Gastroesophageal sphincter (tissue), 3 donors: ENCODE measurements around the gene APP.

Experiments
- POLR2A ChIP-seq, 2 donors: fragments of 450-650 bp; IDR thresholded peaks; one replicate each; pipeline ENCODE4 v1.6.1; 2017; ENCODE audit warnings: antibody characterized with exemption in 2 of 2, mild to moderate bottlenecking in 2 of 2, moderate library complexity in 1 of 2
- TF ChIP-seq, protein P1 (sequence below), 4 experiments: fragments of 200-600 bp in 2 of 4; fragments of 450-650 bp in 2 of 4; sonication (generic) in 1 of 4; IDR thresholded peaks; one replicate each; pipeline ENCODE4 v1.5.1; 2017 to 2019; ENCODE audit warnings: antibody characterized with exemption in 4 of 4, mild to moderate bottlenecking in 2 of 4, moderate library complexity in 2 of 4

DNA sequence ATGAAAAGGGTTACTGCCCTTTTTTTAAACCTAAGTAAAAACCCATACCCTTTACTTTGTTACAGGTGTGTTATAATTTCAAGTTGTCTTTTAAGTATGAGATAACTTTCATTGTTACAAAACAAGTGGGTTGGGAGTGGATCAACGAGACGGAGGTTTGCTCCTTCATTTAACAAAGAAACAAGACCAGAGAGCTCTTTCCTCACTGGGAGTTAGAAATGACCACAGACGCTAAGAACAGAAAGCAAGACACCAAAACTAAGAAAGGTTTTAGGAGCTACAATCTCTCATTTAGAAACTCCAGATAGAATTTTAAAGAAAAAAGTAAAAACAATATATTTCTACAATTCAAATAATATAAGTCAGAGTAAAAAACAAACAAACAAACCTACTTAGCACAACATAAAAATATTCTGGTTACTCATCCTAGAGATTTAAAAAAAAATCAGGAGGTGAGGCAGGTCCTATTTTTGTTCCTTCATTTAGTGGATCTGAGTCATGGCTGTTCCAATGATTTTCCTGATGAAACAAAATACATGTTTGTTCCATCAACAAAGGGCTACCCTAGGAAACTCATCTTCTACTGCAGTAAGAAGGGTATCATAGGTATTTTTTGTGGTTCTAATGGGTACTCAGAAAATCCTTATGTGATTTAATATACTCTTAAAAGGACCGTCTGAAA lies 33.0 kb downstream of the APP start:
- no peak for TF ChIP-seq POLR2A (IDR thresholded peaks at IDR 0.05)
- TF ChIP-seq, protein P1, sequence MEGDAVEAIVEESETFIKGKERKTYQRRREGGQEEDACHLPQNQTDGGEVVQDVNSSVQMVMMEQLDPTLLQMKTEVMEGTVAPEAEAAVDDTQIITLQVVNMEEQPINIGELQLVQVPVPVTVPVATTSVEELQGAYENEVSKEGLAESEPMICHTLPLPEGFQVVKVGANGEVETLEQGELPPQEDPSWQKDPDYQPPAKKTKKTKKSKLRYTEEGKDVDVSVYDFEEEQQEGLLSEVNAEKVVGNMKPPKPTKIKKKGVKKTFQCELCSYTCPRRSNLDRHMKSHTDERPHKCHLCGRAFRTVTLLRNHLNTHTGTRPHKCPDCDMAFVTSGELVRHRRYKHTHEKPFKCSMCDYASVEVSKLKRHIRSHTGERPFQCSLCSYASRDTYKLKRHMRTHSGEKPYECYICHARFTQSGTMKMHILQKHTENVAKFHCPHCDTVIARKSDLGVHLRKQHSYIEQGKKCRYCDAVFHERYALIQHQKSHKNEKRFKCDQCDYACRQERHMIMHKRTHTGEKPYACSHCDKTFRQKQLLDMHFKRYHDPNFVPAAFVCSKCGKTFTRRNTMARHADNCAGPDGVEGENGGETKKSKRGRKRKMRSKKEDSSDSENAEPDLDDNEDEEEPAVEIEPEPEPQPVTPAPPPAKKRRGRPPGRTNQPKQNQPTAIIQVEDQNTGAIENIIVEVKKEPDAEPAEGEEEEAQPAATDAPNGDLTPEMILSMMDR (IDR thresholded peaks at IDR 0.05) = no peak
